K562 (cell line): ENCODE data around the gene CHTOP. TPM values are rescaled to one million over a fixed set of nuclear protein-coding genes. Genes with fewer than 3 reads are reported as not detected.

Experiments used
- NEUROD1 ChIP-seq: fragments of 150-350 bp; IDR thresholded peaks from 2 replicates; pipeline ENCODE4 v1.6.1; 2014; ENCODE audit warnings: borderline replicate concordance, low read length, low read depth; ENCODE audit not compliant: partially characterized antibody
- NFIC ChIP-seq: fragments of 450-650 bp; IDR thresholded peaks from 2 replicates; pipeline ENCODE4 v1.6.1; 2017; ENCODE audit warnings: mild to moderate bottlenecking, inconsistent platforms
- SMAD4 ChIP-seq: fragments of 250-450 bp; sonication (Bioruptor Pico); conservative IDR thresholded peaks from 2 replicates; pipeline ENCODE4 v1.8.0; 2021; ENCODE audit warnings: inconsistent platforms, mild to moderate bottlenecking, moderate library complexity
- TAF9B ChIP-seq: fragments of 450-650 bp; IDR thresholded peaks from 2 replicates; pipeline ENCODE4 v1.6.1; 2018; ENCODE audit warnings: mild to moderate bottlenecking; ENCODE audit not compliant: partially characterized antibody
- TBP ChIP-seq: optimal IDR thresholded peaks from 2 replicates; pipeline ENCODE3; 2011; ENCODE audit warnings: low read depth, low read length, improper control_type of control experiment
- ZFX ChIP-seq: sonication (generic); formaldehyde crosslinking; IDR thresholded peaks from 2 replicates; pipeline ENCODE4 v1.8.0; 2022; ENCODE audit warnings: mild to moderate bottlenecking, missing genetic modification reagents, moderate library complexity
- polyA plus RNA-seq, 8 experiments: library from polyadenylated mRNA; depleted of rRNA in 4 of 8; stranded (reverse) in 5 of 8; unstranded in 3 of 8; fragments of >200 nt; fragmentation: Nextera tagmentation in 2 of 8; fragmentation: Illumina TruSeq in 1 of 8; extraction: Ambion mirVana in 2 of 8; extraction: Trizol in 1 of 8; gene quantifications; 2 replicates each; pipeline versions ENCODE4 v1.2.1 to v1.2.3, GENCODE V29; 2011 to 2014; ENCODE audit warnings: inconsistent platforms in 1 of 8, missing spikeins in 1 of 8
- total RNA-seq, 7 experiments: library from RNA; depleted of rRNA in 6 of 7; stranded (reverse); fragments of >200 nt in 6 of 7; fragmentation: Illumina TruSeq in 2 of 7; extraction: Trizol in 2 of 7; gene quantifications; 2 replicates each; pipeline versions ENCODE4 v1.2.1 to v1.2.3, GENCODE V29; 2011 to 2021; ENCODE audit warnings: low replicate concordance in 1 of 7
- TF ChIP-seq, protein P1 (sequence below): fragments of 450-650 bp; formaldehyde crosslinking; IDR thresholded peaks from 2 replicates; pipeline ENCODE4 v1.4.0; 2022; ENCODE audit warnings: missing genetic modification characterization
- TF ChIP-seq, protein P2 (sequence below): sonication (generic); formaldehyde crosslinking; IDR thresholded peaks from 2 replicates; pipeline ENCODE4 v1.8.0; 2023; ENCODE audit warnings: mild to moderate bottlenecking, missing genetic modification reagents
- TF ChIP-seq, protein P3 (sequence below): sonication (generic); formaldehyde crosslinking; IDR thresholded peaks from 2 replicates; pipeline ENCODE4 v1.8.1; 2023; ENCODE audit warnings: mild to moderate bottlenecking, missing genetic modification reagents
- TF ChIP-seq, protein P4 (sequence below), 2 experiments: fragments of 450-650 bp; formaldehyde crosslinking in 1 of 2; IDR thresholded peaks; 2 replicates each; pipeline versions ENCODE4 v1.4.0 to v1.6.1; 2014 to 2020; ENCODE audit warnings: mild to moderate bottlenecking in 2 of 2, borderline replicate concordance in 1 of 2, low read depth in 1 of 2

The CHTOP gene
- total and polyA plus RNA-seq, 9 of the 15 experiments (the other 6 are each of a cell fraction or from before 2014, with no cell fraction given) = 10.2 to 91.8 (median 60.8) TPM

DNA sequence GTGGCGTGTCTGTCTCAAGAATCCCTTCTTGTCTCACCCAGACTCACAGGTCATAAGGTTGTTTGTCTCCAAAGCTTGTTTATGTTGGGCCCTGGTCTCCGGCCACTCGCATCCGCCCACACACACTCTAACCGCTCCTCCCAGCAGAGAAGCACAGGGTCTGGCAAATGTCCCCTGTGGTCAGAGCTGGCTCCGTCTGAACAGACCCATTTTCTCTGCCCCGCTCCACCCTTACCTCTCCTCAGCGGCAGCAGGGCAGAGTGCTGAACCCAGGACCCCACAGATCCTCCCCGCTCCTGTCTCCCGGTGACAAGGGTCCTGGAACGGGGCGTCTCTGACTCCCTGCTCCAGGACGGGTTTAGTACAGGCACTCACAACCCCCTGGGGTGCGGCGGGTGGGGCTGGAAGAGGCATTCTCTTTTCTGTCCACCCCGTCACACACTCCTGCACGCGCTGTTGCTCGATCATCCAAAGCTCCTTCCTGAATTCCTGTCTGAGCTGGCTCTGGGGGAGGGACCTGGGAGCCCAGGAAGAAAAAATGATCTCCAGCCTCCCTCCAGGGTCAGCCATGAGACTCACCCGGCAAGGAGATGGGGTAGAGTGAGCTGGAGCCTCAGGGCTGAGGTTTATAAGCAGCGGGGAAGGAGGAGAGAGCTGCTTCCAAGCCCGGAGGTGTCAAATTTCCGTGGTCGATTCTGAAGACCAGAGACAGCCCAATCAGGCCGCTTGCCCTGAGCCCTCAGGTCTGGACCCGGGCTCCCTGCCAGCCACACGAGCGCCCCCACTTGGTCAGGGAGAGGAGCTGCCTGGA lies 6.8 kb upstream of the CHTOP start, which contains the start of gene S100A13 (continued):
- TF ChIP-seq TBP = peak; percentile 94
- TF ChIP-seq, protein P1, sequence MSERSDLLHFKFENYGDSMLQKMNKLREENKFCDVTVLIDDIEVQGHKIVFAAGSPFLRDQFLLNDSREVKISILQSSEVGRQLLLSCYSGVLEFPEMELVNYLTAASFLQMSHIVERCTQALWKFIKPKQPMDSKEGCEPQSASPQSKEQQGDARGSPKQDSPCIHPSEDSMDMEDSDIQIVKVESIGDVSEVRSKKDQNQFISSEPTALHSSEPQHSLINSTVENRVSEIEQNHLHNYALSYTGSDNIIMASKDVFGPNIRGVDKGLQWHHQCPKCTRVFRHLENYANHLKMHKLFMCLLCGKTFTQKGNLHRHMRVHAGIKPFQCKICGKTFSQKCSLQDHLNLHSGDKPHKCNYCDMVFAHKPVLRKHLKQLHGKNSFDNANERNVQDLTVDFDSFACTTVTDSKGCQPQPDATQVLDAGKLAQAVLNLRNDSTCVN (CRISPR knock-in tag) = 0 out of 2 replicates have a peak, but pooled peaks have one; percentile 22
- TF ChIP-seq NEUROD1 = peak; percentile 7
- TF ChIP-seq, protein P2, sequence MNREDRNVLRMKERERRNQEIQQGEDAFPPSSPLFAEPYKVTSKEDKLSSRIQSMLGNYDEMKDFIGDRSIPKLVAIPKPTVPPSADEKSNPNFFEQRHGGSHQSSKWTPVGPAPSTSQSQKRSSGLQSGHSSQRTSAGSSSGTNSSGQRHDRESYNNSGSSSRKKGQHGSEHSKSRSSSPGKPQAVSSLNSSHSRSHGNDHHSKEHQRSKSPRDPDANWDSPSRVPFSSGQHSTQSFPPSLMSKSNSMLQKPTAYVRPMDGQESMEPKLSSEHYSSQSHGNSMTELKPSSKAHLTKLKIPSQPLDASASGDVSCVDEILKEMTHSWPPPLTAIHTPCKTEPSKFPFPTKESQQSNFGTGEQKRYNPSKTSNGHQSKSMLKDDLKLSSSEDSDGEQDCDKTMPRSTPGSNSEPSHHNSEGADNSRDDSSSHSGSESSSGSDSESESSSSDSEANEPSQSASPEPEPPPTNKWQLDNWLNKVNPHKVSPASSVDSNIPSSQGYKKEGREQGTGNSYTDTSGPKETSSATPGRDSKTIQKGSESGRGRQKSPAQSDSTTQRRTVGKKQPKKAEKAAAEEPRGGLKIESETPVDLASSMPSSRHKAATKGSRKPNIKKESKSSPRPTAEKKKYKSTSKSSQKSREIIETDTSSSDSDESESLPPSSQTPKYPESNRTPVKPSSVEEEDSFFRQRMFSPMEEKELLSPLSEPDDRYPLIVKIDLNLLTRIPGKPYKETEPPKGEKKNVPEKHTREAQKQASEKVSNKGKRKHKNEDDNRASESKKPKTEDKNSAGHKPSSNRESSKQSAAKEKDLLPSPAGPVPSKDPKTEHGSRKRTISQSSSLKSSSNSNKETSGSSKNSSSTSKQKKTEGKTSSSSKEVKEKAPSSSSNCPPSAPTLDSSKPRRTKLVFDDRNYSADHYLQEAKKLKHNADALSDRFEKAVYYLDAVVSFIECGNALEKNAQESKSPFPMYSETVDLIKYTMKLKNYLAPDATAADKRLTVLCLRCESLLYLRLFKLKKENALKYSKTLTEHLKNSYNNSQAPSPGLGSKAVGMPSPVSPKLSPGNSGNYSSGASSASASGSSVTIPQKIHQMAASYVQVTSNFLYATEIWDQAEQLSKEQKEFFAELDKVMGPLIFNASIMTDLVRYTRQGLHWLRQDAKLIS (CRISPR knock-in tag) = peak; percentile 62; the same call in 1 of the 2 replicates
- TF ChIP-seq NFIC = peak; percentile 96
- peak; percentile 29; the same call in 1 of the 2 replicates for TF ChIP-seq ZFX (CRISPR knock-in tag)
- TF ChIP-seq, protein P3, sequence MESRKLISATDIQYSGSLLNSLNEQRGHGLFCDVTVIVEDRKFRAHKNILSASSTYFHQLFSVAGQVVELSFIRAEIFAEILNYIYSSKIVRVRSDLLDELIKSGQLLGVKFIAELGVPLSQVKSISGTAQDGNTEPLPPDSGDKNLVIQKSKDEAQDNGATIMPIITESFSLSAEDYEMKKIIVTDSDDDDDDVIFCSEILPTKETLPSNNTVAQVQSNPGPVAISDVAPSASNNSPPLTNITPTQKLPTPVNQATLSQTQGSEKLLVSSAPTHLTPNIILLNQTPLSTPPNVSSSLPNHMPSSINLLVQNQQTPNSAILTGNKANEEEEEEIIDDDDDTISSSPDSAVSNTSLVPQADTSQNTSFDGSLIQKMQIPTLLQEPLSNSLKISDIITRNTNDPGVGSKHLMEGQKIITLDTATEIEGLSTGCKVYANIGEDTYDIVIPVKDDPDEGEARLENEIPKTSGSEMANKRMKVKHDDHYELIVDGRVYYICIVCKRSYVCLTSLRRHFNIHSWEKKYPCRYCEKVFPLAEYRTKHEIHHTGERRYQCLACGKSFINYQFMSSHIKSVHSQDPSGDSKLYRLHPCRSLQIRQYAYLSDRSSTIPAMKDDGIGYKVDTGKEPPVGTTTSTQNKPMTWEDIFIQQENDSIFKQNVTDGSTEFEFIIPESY (CRISPR knock-in tag) = 0 out of 2 replicates have a peak, but pooled peaks have one; percentile 40
- TF ChIP-seq TAF9B = peak; percentile 67
- TF ChIP-seq SMAD4 (CRISPR knock-in tag) = peak; percentile 33; the same call in 1 of the 2 replicates
- TF ChIP-seq, protein P4, sequence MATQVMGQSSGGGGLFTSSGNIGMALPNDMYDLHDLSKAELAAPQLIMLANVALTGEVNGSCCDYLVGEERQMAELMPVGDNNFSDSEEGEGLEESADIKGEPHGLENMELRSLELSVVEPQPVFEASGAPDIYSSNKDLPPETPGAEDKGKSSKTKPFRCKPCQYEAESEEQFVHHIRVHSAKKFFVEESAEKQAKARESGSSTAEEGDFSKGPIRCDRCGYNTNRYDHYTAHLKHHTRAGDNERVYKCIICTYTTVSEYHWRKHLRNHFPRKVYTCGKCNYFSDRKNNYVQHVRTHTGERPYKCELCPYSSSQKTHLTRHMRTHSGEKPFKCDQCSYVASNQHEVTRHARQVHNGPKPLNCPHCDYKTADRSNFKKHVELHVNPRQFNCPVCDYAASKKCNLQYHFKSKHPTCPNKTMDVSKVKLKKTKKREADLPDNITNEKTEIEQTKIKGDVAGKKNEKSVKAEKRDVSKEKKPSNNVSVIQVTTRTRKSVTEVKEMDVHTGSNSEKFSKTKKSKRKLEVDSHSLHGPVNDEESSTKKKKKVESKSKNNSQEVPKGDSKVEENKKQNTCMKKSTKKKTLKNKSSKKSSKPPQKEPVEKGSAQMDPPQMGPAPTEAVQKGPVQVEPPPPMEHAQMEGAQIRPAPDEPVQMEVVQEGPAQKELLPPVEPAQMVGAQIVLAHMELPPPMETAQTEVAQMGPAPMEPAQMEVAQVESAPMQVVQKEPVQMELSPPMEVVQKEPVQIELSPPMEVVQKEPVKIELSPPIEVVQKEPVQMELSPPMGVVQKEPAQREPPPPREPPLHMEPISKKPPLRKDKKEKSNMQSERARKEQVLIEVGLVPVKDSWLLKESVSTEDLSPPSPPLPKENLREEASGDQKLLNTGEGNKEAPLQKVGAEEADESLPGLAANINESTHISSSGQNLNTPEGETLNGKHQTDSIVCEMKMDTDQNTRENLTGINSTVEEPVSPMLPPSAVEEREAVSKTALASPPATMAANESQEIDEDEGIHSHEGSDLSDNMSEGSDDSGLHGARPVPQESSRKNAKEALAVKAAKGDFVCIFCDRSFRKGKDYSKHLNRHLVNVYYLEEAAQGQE (IDR thresholded peaks at IDR 0.05; ENCODE audit: borderline replicate concordance) = peak; percentile 54
- TF ChIP-seq, protein P4 (CRISPR knock-in tag; IDR thresholded peaks at IDR 0.05; ENCODE audit: low read depth) = no peak
